ENCODE data around the gene NR2F6. TPM values are rescaled to one million over a fixed set of nuclear protein-coding genes. Genes with fewer than 3 reads are reported as not detected.

Gene NR2F6
- total RNA-seq, 1 donor from 2014 or later, result 16.5 TPM

- no peaks in the 10 kb centered on the region for H3K27me3 Mint-ChIP-seq
- H3K36me3 Mint-ChIP-seq (ENCODE audit: low read depth), result peaks cover 31% of the 10 kb centered on the region
- no peak for DNase-seq
- H3K4me1 Mint-ChIP-seq, result peaks cover 10% of the 10 kb centered on the region
- no peaks in the 10 kb centered on the region for H3K9me3 Mint-ChIP-seq
- no peak overlapping the region for H3K4me3 Mint-ChIP-seq
- intact Hi-C loops (cut with micrococcal nuclease), result no loop called here
- no peak overlapping the region for H3K27ac Mint-ChIP-seq
These were observed 26.4 kb downstream of the NR2F6 start for GRCh38 chr19:17219286-17219685.

GRCh38 chr19:17216058-17216670 is 29.6 kb downstream of the NR2F6 start:
- H3K27ac Mint-ChIP-seq, result peak overlapping the region; percentile 97
- peak overlapping the region; percentile 86 for H3K4me3 Mint-ChIP-seq
- H3K4me1 Mint-ChIP-seq, result peaks cover 10% of the 10 kb centered on the region
- intact Hi-C loops (cut with micrococcal nuclease), result no loop called here
- no peak for DNase-seq
- H3K9me3 Mint-ChIP-seq, result no peaks in the 10 kb centered on the region
- H3K36me3 Mint-ChIP-seq (ENCODE audit: low read depth), result peaks cover 45% of the 10 kb centered on the region
- H3K27me3 Mint-ChIP-seq, result no peaks in the 10 kb centered on the region

- Mint-ChIP-seq H3K27me3 (no peaks in the 10 kb centered on the region), H3K27ac (peak within 1 kb of the TSS; percentile 97), H3K4me1 (peaks cover 10% of the 10 kb centered on the region), H3K36me3 (ENCODE audit: low read depth) (peaks cover 51% of the 10 kb centered on the region), H3K4me3 (peak within 1 kb of the TSS; percentile 86), H3K9me3 (no peaks in the 10 kb centered on the region)
- intact Hi-C loops (cut with micrococcal nuclease), result loop anchor here (1.0 to 2.0 kb wide), 2 partner anchors 11 to 51 kb away; partner anchors contain the start of genes BABAM1 and OCEL1
- peak; percentile 96 for DNase-seq
These were observed 30.4 kb downstream of the NR2F6 start, which contains the start of gene USE1 for GRCh38 chr19:17215127-17215971. TSS of gene USE1 (plus strand) at chr19:17215357. CDS start at chr19:17215406, 49 bp downstream.

GRCh38 chr19:17214508-17215126 is 31.1 kb downstream of the NR2F6 start:
- peaks cover 53% of the 10 kb centered on the region for H3K36me3 Mint-ChIP-seq (ENCODE audit: low read depth)

GRCh38 chr19:17213334-17213733 is 32.4 kb downstream of the NR2F6 start:
- Mint-ChIP-seq H3K36me3 (ENCODE audit: low read depth) (peaks cover 59% of the 10 kb centered on the region), H3K27ac (no peak overlapping the region)

More at GRCh38 chr19:17214508-17215126, 31.1 kb downstream of the NR2F6 start:
- Mint-ChIP-seq H3K27ac (peak overlapping the region; percentile 97), H3K9me3 (no peaks in the 10 kb centered on the region), H3K4me3 (peak overlapping the region; percentile 86), H3K4me1 (peaks cover 14% of the 10 kb centered on the region), H3K27me3 (no peaks in the 10 kb centered on the region)
- intact Hi-C loops (cut with micrococcal nuclease), result loop anchor here (1.0 to 2.0 kb wide), 2 partner anchors 12 to 52 kb away; partner anchors contain the start of genes BABAM1 and OCEL1
- no peak for DNase-seq

GRCh38 chr19:17211547-17212446 is 33.9 kb downstream of the NR2F6 start:
- H3K36me3 Mint-ChIP-seq (ENCODE audit: low read depth), result peaks cover 47% of the 10 kb centered on the region
- no peak for DNase-seq
- intact Hi-C loops (cut with micrococcal nuclease), result no loop called here
- H3K27ac Mint-ChIP-seq, result no peak overlapping the region
- H3K27me3 Mint-ChIP-seq, result no peaks in the 10 kb centered on the region
- H3K4me1 Mint-ChIP-seq, result peaks cover 21% of the 10 kb centered on the region
- H3K9me3 Mint-ChIP-seq, result no peaks in the 10 kb centered on the region
- no peak overlapping the region for H3K4me3 Mint-ChIP-seq

More at GRCh38 chr19:17213334-17213733, 32.4 kb downstream of the NR2F6 start:
- intact Hi-C loops (cut with micrococcal nuclease), result no loop called here
- H3K4me1 Mint-ChIP-seq, result peaks cover 21% of the 10 kb centered on the region
- no peaks in the 10 kb centered on the region for H3K27me3 Mint-ChIP-seq
- no peaks in the 10 kb centered on the region for H3K9me3 Mint-ChIP-seq
- H3K4me3 Mint-ChIP-seq, result no peak overlapping the region
- DNase-seq, result no peak

- intact Hi-C loops (cut with micrococcal nuclease), result no loop called here
- H3K27me3 Mint-ChIP-seq, result no peaks in the 10 kb centered on the region
- peaks cover 16% of the 10 kb centered on the region for H3K4me1 Mint-ChIP-seq
- no peak for DNase-seq
- no peaks in the 10 kb centered on the region for H3K9me3 Mint-ChIP-seq
- H3K36me3 Mint-ChIP-seq (ENCODE audit: low read depth), result peaks cover 41% of the 10 kb centered on the region
- no peak overlapping the region for H3K4me3 Mint-ChIP-seq
- H3K27ac Mint-ChIP-seq, result peak overlapping the region; percentile 70
These were observed 35.4 kb downstream of the NR2F6 start for GRCh38 chr19:17210296-17210695.

GRCh38 chr19:17209126-17210036 is 36.3 kb downstream of the NR2F6 start:
- peak; percentile 82 for DNase-seq
- H3K36me3 Mint-ChIP-seq (ENCODE audit: low read depth), result peaks cover 44% of the 10 kb centered on the region
- intact Hi-C loops (cut with micrococcal nuclease), result loop anchor here (5.0 kb wide), 1 partner anchor 73 kb away; the partner anchor contains the start of gene ANKLE1
- H3K27me3 Mint-ChIP-seq, result no peaks in the 10 kb centered on the region
- H3K4me3 Mint-ChIP-seq, result no peak overlapping the region
- H3K27ac Mint-ChIP-seq, result peak overlapping the region; percentile 41
- H3K9me3 Mint-ChIP-seq, result no peaks in the 10 kb centered on the region
- H3K4me1 Mint-ChIP-seq, result peaks cover 11% of the 10 kb centered on the region

GRCh38 chr19:17206736-17207581 is 38.8 kb downstream of the NR2F6 start:
- no peak overlapping the region for H3K27ac Mint-ChIP-seq
- H3K4me1 Mint-ChIP-seq, result peaks cover 11% of the 10 kb centered on the region
- H3K4me3 Mint-ChIP-seq, result no peak overlapping the region
- H3K36me3 Mint-ChIP-seq (ENCODE audit: low read depth), result peaks cover 55% of the 10 kb centered on the region
- no peaks in the 10 kb centered on the region for H3K27me3 Mint-ChIP-seq
- DNase-seq, result no peak
- H3K9me3 Mint-ChIP-seq, result no peaks in the 10 kb centered on the region
- intact Hi-C loops (cut with micrococcal nuclease), result loop anchor here (5.0 kb wide), 1 partner anchor 75 kb away; the partner anchor contains the start of gene ANKLE1

- Mint-ChIP-seq H3K27me3 (no peaks in the 10 kb centered on the region), H3K9me3 (no peaks in the 10 kb centered on the region), H3K4me1 (peaks cover 11% of the 10 kb centered on the region), H3K36me3 (ENCODE audit: low read depth) (peaks cover 59% of the 10 kb centered on the region), H3K27ac (no peak overlapping the region), H3K4me3 (no peak overlapping the region)
- DNase-seq, result peak; percentile 88
- intact Hi-C loops (cut with micrococcal nuclease), result loop anchor here (5.0 kb wide), 1 partner anchor 77 kb away; the partner anchor contains the start of gene ANKLE1
These were observed 40.2 kb downstream of the NR2F6 start for GRCh38 chr19:17205237-17206140.

GRCh38 chr19:17202713-17203112 is 43.0 kb downstream of the NR2F6 start:
- Mint-ChIP-seq H3K27ac (no peak overlapping the region), H3K4me1 (no peaks in the 10 kb centered on the region), H3K4me3 (no peak overlapping the region), H3K27me3 (no peaks in the 10 kb centered on the region), H3K9me3 (no peaks in the 10 kb centered on the region), H3K36me3 (ENCODE audit: low read depth) (peaks cover 59% of the 10 kb centered on the region)
- intact Hi-C loops (cut with micrococcal nuclease), result no loop called here
- DNase-seq, result no peak

Measured in activated CD4-positive, alpha-beta T cell treated with anti-CD3 and anti-CD28 coated beads, Interleukin-2, amount 10 ng/mL, durations not matched to agents 24 days and 14 days (primary cell).